Gastroesophageal sphincter (tissue), 4 donors: Measurements from ENCODE around the gene PGAP3. TPM values are rescaled to one million over a fixed set of nuclear protein-coding genes. Genes with fewer than 3 reads are reported as not detected.

ENCODE experiments used
- ATAC-seq: fragments of 150-250 bp; one replicate; pipeline ENCODE4 v1.9.1; 2016; ENCODE audit warnings: mild to moderate bottlenecking, moderate library complexity
- H3K27ac ChIP-seq, 4 donors: fragments of 200-600 bp; sonication (generic) in 3 of 4; 1 replicate in 3 of 4; 2 replicates in 1 of 4; pipeline ENCODE4 v1.5.1; 2016 to 2019
- H3K27me3 ChIP-seq: fragments of 200-600 bp; sonication (generic); one replicate; pipeline ENCODE4 v1.5.1; 2019
- H3K36me3 ChIP-seq, 2 donors: fragments of 200-600 bp; sonication (generic); one replicate each; pipeline ENCODE4 v1.5.1; 2019; ENCODE audit warnings: control low read depth in 1 of 2
- H3K4me1 ChIP-seq, 3 donors: fragments of 200-600 bp; sonication (generic); 1 replicate in 2 of 3; 2 replicates in 1 of 3; pipeline ENCODE4 v1.5.1; 2016 to 2019; ENCODE audit warnings: control low read depth in 2 of 3
- H3K4me3 ChIP-seq, 2 donors: fragments of 200-600 bp; sonication (generic); one replicate each; pipeline ENCODE4 v1.5.1; 2019; ENCODE audit warnings: mild to moderate bottlenecking in 1 of 2, moderate library complexity in 1 of 2
- H3K9me3 ChIP-seq, 3 donors: fragments of 200-600 bp; sonication (generic); one replicate each; pipeline ENCODE4 v1.5.1; 2017 to 2019; ENCODE audit warnings: control low read depth in 2 of 3
- EP300 ChIP-seq: sonication (generic); formaldehyde crosslinking; IDR thresholded peaks from one replicate; pipeline ENCODE4 v1.6.1; 2017; ENCODE audit warnings: antibody characterized with exemption, mild to moderate bottlenecking
- POLR2A ChIP-seq, 2 donors: fragments of 450-650 bp; IDR thresholded peaks; one replicate each; pipeline ENCODE4 v1.6.1; 2017; ENCODE audit warnings: antibody characterized with exemption in 2 of 2, mild to moderate bottlenecking in 2 of 2, moderate library complexity in 1 of 2
- POLR2AphosphoS5 ChIP-seq: sonication (generic); formaldehyde crosslinking; IDR thresholded peaks from one replicate; pipeline ENCODE4 v1.6.1; 2017; ENCODE audit warnings: antibody characterized with exemption
- WGBS, 2 donors: methylation state at CpG; one replicate each; pipeline ENCODE4 v1.1.5; 2018; ENCODE audit warnings: low coverage in 1 of 2; 5-methylcytosine and 5-hydroxymethylcytosine counted together
- total RNA-seq, 4 donors: library from RNA; depleted of rRNA; stranded (reverse); fragments of >200 nt; gene quantifications; one replicate each; pipeline ENCODE4 v1.1.0, GENCODE V29; 2016
- TF ChIP-seq, protein P1 (sequence below), 4 experiments: fragments of 200-600 bp in 2 of 4; fragments of 450-650 bp in 2 of 4; sonication (generic) in 1 of 4; IDR thresholded peaks; one replicate each; pipeline ENCODE4 v1.5.1; 2017 to 2019; ENCODE audit warnings: antibody characterized with exemption in 4 of 4, mild to moderate bottlenecking in 2 of 4, moderate library complexity in 2 of 4

The PGAP3 gene
- total RNA-seq, 4 donors from 2014 or later, result 9.9 to 13.6 (median 11.1) TPM

DNA sequence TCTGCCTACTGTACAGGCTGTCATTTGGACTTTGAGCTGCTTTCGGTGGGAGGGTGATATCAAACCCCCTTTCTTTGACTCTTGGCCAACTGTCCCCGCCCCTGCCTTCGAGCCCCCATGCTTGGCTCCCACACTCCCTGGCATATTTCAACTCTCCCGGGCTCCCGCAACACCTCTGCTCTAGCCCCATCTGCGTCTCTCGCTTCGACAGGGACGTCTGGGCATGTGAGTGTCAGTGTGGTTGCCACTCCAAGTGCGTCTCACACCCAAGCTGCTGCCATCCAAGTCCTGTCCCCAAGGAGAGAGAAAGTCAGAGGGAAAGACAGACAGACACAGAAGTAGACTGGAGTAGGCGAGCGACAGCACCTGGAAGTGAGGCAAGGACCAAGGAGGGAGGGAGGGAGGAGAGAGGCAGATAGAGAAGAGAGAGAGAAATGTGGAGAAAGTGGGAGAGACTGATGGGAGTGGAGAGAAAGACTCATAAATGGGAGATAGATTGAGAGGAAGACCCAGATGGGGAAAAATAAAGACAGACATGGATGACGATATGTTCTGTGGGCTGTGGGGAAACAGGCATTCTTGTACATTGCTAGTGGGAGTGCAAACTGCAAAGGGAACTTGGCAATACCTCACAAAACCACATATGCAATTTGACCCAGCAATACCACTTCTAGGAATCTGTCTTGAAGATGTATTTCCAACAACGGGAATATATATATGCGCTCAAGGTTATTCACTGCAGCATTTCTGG is 39.1 kb downstream of the PGAP3 start:
- Histone ChIP-seq H3K36me3 (peaks cover 0 to 6% of the 10 kb centered on the region in 2 donors), H3K4me3 (no peak overlapping the region), H3K27ac (no peak overlapping the region), H3K9me3 (no peaks in the 10 kb centered on the region), H3K27me3 (no peaks in the 10 kb centered on the region), H3K4me1 (peaks cover 0 to 36% (median 0%) of the 10 kb centered on the region in 3 donors)
- no peak for ATAC-seq
- 82 to 83% methylated on average over 6 to 13 of the region's 15 CpGs for WGBS, 2 donors
- TF ChIP-seq POLR2A (IDR thresholded peaks at IDR 0.05), result no peak
- no peak for TF ChIP-seq EP300
- TF ChIP-seq, protein P1, sequence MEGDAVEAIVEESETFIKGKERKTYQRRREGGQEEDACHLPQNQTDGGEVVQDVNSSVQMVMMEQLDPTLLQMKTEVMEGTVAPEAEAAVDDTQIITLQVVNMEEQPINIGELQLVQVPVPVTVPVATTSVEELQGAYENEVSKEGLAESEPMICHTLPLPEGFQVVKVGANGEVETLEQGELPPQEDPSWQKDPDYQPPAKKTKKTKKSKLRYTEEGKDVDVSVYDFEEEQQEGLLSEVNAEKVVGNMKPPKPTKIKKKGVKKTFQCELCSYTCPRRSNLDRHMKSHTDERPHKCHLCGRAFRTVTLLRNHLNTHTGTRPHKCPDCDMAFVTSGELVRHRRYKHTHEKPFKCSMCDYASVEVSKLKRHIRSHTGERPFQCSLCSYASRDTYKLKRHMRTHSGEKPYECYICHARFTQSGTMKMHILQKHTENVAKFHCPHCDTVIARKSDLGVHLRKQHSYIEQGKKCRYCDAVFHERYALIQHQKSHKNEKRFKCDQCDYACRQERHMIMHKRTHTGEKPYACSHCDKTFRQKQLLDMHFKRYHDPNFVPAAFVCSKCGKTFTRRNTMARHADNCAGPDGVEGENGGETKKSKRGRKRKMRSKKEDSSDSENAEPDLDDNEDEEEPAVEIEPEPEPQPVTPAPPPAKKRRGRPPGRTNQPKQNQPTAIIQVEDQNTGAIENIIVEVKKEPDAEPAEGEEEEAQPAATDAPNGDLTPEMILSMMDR (IDR thresholded peaks at IDR 0.05), result no peak
- no peak for TF ChIP-seq POLR2AphosphoS5

DNA sequence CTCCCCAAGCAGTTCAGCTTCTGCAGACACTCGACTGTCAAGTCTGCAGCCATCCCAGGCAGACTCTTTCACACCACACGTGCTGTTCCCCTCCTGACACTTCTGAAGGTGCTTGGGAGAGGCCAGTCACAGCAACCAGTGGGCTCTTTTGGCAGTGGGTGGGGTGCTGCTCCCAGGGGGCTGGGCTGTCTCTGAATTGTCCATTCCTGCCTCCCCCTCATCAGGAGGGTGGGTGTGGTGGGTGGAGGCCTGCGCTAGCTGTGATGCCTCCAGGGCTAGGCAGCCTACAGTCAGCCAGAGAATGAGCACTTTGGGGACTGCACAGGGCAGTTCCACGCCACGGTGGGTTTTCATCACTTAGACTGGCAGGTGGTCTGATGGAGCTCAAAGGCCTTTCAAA is 40.6 kb downstream of the PGAP3 start:
- peaks cover 0 to 6% of the 10 kb centered on the region in 2 donors for H3K36me3 ChIP-seq
- H3K9me3 ChIP-seq, result no peaks in the 10 kb centered on the region
- TF ChIP-seq POLR2A (IDR thresholded peaks at IDR 0.05), result no peak
- TF ChIP-seq POLR2AphosphoS5, result no peak
- TF ChIP-seq, protein P1 (IDR thresholded peaks at IDR 0.05), result no peak
- TF ChIP-seq EP300, result no peak
- peaks cover 0 to 34% (median 0%) of the 10 kb centered on the region in 3 donors for H3K4me1 ChIP-seq
- whole genome bisulfite sequencing, 2 donors, result 70% methylated on average over 2 of the region's 5 CpGs; no CpG with 5 or more reads in 1 of the 2 donors
- H3K27ac ChIP-seq, result no peak overlapping the region
- ATAC-seq, result no peak
- no peak overlapping the region for H3K4me3 ChIP-seq
- no peaks in the 10 kb centered on the region for H3K27me3 ChIP-seq

DNA sequence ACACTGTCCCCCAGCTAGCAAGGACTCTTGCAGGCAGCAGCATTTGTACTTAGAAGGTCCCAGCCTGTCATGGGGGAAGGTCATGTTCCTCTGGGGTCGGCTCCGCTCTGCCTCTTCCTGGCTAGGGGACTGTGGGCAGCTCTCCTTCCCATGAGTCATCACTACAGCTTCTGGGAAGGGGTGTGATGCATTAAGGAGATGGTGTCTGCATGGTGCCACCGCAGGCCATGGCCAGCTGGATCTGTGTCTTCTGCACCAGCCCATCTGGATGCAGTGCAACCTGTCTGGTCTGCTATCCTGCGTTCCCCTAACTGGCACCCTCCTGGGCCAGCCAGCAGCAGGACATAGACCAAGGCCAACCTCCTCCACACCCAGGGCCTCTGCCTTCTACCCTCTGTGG is 44.6 kb downstream of the PGAP3 start:
- H3K27ac ChIP-seq, result no peak overlapping the region
- TF ChIP-seq POLR2AphosphoS5, result no peak
- no peak for TF ChIP-seq EP300
- TF ChIP-seq, protein P1 (IDR thresholded peaks at IDR 0.05), result no peak
- no peak for TF ChIP-seq POLR2A (IDR thresholded peaks at IDR 0.05)
- no peaks in the 10 kb centered on the region for H3K9me3 ChIP-seq
- H3K4me1 ChIP-seq, result peaks cover 0 to 63% (median 15%) of the 10 kb centered on the region in 3 donors
- WGBS, 2 donors, result 100% methylated on average over 1 of the region's 4 CpGs; no CpG with 5 or more reads in 1 of the 2 donors
- H3K4me3 ChIP-seq, result no peak overlapping the region
- no peaks in the 10 kb centered on the region for H3K27me3 ChIP-seq
- ATAC-seq, result no peak
- H3K36me3 ChIP-seq, result peaks cover 0 to 6% of the 10 kb centered on the region in 2 donors

DNA sequence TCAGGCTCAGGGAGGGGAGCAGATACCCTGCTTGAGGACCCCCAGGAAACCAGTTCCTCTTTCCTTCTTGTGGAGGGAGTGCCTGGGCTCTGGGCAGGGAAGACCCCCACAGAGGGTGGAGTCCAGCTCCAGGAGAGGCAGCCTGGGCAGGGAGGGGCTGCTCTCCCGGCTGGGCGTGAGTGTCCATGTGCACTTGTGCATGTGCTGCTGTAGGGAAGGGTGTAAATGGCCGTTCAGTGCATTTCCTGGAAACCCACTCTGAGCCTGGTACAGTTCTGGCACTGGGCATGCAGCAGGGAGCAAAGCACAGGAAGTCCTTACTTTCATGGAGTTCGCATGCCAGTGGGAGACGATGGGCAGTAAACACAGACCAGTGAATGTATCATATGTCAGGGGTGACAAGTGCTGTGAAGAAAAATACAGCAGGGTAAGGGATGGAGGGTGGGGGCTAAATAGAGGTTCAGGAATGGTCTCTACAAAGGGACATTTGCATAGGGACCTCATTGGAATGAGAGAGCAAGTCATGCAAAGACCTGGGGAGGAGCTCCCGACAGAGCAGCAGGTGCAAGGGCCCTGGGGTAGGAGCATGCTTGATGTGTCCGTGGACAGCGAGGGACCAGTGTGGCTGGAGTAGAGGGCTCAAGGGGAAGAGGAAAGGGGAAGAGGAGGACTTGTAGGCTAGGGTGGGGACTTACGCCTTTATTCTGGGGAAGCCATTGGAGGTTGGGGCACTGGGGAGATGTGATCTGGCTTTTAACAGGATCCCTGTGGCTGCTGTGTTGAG is 45.4 kb downstream of the PGAP3 start:
- no peak for ATAC-seq
- Histone ChIP-seq H3K9me3 (no peaks in the 10 kb centered on the region), H3K36me3 (peaks cover 0 to 6% of the 10 kb centered on the region in 2 donors), H3K4me3 (no peak overlapping the region), H3K27me3 (no peaks in the 10 kb centered on the region), H3K4me1 (peaks cover 0 to 71% (median 22%) of the 10 kb centered on the region in 3 donors), H3K27ac (no peak overlapping the region)
- TF ChIP-seq POLR2A (IDR thresholded peaks at IDR 0.05), result no peak
- TF ChIP-seq, protein P1 (IDR thresholded peaks at IDR 0.05), result no peak
- TF ChIP-seq POLR2AphosphoS5, result no peak
- no peak for TF ChIP-seq EP300
- WGBS, 2 donors, result 79 to 90% methylated on average over 5 to 6 of the region's 9 CpGs
